BJ (cell line): Measurements from ENCODE around the gene NCR3LG1. TPM values are rescaled to one million over a fixed set of nuclear protein-coding genes. Genes with fewer than 3 reads are reported as not detected.

Experiments
- CTCF ChIA-PET: fragments of 350-600 bp; formaldehyde crosslinking; extraction: SDS; loops from one replicate; lab custom pipeline; 2021; ENCODE audit warnings: antibody characterized with exemption, inconsistent platforms; lab: Yijun Ruan, JAX
- POLR2A ChIA-PET: fragments of 300-600 bp; sonication (Branson Sonifier 250); formaldehyde crosslinking; extraction: SDS; loops from one replicate; lab custom pipeline; 2021; ENCODE audit warnings: antibody characterized with exemption; lab: Charles Lee
- DNase-seq: peaks from one replicate; pipeline ENCODE4 v3.0.0-alpha.2; 2011; ENCODE audit warnings: low read depth
- H3K27me3 ChIP-seq: 2 replicates; pipeline ENCODE4 v1.6.0; 2011; ENCODE audit warnings: low read length; ENCODE audit not compliant: control insufficient read depth, insufficient read depth
- H3K36me3 ChIP-seq: 2 replicates; pipeline ENCODE4 v1.5.1; 2011; ENCODE audit warnings: low read length; ENCODE audit not compliant: control insufficient read depth, insufficient read depth
- H3K4me3 ChIP-seq: 2 replicates; pipeline ENCODE4 v1.5.1; 2011; ENCODE audit warnings: low read depth, mild to moderate bottlenecking, control low read depth, low read length
- CTCF ChIP-seq: IDR thresholded peaks from 2 replicates; pipeline ENCODE4 v1.5.1; 2011; ENCODE audit warnings: low read depth, mild to moderate bottlenecking, control low read depth, inconsistent platforms, low read length, moderate library complexity; ENCODE audit not compliant: insufficient read depth
- polyA plus RNA-seq: library from polyadenylated mRNA; depleted of rRNA; stranded (reverse); fragments of >200 nt; gene quantifications from 2 replicates; pipeline ENCODE4 v1.2.3, GENCODE V29; 2011

Gene NCR3LG1
- polyA plus RNA-seq, 1 experiment = 1.5 TPM

DNA sequence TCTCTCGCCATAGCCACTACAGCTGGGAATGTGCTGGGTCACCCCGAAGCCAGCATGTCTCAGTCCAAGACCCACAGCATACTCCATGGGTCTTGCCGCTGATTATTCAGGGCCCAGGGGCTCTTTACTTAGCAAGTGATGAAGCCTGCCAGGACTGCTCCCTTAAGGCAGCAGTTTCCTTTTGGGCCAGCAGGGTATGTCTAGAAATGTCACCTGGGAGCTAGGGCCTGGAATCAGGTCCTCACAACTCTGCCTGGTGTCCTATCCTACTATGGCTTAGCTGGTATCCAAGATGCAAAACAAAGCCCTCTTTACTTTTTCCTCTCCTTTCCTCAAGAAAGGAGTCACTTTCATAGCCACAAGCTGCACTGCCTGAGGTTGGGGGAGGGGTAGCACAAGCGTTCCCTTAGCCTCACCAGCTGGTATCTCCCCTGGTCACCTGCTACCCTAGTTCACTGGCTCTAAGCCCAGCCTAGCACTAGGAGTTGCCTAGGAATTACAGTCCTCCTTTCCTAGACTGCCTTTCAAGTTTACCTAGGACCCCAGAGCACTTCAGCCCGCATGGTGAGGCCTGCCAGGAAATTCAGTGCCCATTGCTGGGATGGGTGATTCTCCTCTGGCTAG, 22.6 kb upstream of the NCR3LG1 start:
- TF ChIP-seq CTCF = no peak
- no peak overlapping the region for H3K4me3 ChIP-seq
- ChIA-PET CTCF (interaction anchor here (1.2 to 1.4 kb wide), 2 partner anchors 15 to 80 kb away, joined by 3 to 4 read pairs; no protein-coding TSS in a partner anchor), POLR2A (no interaction called here)
- no peaks in the 10 kb centered on the region for H3K27me3 ChIP-seq
- DNase-seq = no peak
- peaks cover 7% of the 10 kb centered on the region for H3K36me3 ChIP-seq

DNA sequence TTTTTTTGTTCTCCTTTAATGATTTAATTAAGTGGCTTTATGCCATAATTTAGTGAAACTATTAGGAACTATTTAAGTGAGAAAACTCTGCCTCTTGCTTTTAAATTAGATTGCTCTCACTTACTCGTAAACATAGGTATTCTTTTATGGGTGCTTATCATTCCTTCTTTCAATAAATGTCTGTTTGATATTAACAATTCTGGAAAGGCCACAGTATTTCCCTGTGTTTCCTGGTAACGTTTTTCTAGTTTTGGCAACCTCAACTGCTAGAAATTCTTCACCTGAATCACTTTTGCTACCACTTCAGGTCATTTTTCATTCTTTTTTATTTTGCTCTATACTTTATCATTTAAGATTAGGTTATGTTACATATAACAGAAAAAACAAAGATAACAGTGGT, 19.9 kb upstream of the NCR3LG1 start:
- Histone ChIP-seq H3K36me3 (peaks cover 8% of the 10 kb centered on the region), H3K27me3 (no peaks in the 10 kb centered on the region), H3K4me3 (no peak overlapping the region)
- no peak for TF ChIP-seq CTCF
- CTCF ChIA-PET = no interaction called here
- POLR2A ChIA-PET = no interaction called here
- no peak for DNase-seq

DNA sequence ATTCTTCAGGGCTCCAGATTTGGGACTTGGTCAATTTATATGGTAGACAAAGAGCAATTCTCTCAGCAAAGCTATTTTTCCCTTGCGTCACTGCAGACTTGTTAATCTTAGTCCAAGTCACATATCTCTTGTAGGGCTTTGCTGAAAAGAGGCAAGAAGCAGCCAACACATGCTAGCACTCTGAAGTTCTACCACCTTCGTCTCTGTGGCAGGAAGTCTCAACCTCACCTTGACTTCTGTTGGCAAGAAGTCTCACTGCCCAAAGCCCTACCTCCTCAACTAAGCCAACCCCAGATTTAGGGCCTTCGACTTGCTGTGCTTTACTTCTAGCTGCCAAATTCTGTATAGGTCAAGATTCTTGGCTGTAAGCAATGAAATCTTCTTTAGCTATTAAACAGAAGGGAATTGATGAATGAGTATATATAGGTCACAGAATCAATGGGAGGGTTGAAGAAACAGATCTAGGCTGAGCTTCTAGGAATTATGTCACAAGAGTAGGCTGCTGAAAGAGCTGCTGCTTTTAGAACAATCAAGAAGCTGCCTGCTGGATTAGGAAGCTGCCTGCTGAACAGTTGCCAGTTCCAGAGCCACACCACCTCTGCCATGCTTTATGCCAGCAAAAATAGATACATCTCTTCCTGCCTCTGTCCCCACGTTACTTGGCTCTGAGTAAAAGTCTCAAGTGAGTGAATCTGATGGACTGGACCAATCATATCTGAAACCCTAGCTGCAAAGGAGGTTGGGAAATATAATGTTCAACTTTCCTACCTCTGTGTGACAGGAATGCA, 17.6 kb upstream of the NCR3LG1 start:
- no peak for DNase-seq
- CTCF ChIA-PET = interaction anchor here (0.6 kb wide), 1 partner anchor 20 kb away, joined by 3 read pairs; no protein-coding TSS in a partner anchor
- H3K4me3 ChIP-seq = no peak overlapping the region
- H3K27me3 ChIP-seq = no peaks in the 10 kb centered on the region
- POLR2A ChIA-PET = no interaction called here
- no peak for TF ChIP-seq CTCF
- peaks cover 8% of the 10 kb centered on the region for H3K36me3 ChIP-seq

- H3K4me3 ChIP-seq = no peak overlapping the region
- no peaks in the 10 kb centered on the region for H3K27me3 ChIP-seq
- ChIA-PET CTCF (interaction anchor here (2.1 to 2.8 kb wide), 2 partner anchors 11 to 114 kb away, joined by 7 to 13 read pairs; no protein-coding TSS in a partner anchor), POLR2A (interaction anchor here (1.0 kb wide), 1 partner anchor 9 kb away, joined by 26 read pairs; the partner anchor contains the start of gene NCR3LG1)
- no peak for DNase-seq
- no peak for TF ChIP-seq CTCF
- no peaks in the 10 kb centered on the region for H3K36me3 ChIP-seq
Observed at GRCh38 chr11:17343257-17343656, 8.3 kb upstream of the NCR3LG1 start.

DNA sequence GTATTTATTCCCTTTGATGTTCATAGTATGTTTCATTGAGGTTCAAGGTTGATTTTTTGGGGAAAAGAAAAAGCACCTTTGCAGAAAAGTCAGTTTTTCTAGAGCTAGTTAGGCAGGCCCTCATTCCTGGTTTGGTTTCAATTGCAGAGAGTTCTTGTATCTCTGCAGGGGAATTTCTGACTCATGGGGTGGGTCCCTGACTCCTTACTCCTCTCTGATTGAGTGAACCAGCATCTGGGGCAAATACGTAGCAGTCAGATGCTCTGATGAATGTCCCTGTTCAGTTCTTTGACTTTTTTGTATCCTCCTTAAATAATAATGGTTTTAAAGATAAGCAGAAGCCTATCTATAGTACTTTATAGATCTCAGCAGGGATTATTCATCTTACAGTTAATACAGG, 7.7 kb upstream of the NCR3LG1 start:
- Histone ChIP-seq H3K4me3 (no peak overlapping the region), H3K36me3 (no peaks in the 10 kb centered on the region), H3K27me3 (no peaks in the 10 kb centered on the region)
- DNase-seq = peak; percentile 38
- ChIA-PET CTCF (interaction anchor here (2.1 to 2.8 kb wide), 2 partner anchors 10 to 114 kb away, joined by 7 to 13 read pairs; no protein-coding TSS in a partner anchor), POLR2A (interaction anchor here (1.0 kb wide), 1 partner anchor 8 kb away, joined by 26 read pairs; the partner anchor contains the start of gene NCR3LG1)
- TF ChIP-seq CTCF = no peak
